ENCODE data around the gene USP21.

DNA sequence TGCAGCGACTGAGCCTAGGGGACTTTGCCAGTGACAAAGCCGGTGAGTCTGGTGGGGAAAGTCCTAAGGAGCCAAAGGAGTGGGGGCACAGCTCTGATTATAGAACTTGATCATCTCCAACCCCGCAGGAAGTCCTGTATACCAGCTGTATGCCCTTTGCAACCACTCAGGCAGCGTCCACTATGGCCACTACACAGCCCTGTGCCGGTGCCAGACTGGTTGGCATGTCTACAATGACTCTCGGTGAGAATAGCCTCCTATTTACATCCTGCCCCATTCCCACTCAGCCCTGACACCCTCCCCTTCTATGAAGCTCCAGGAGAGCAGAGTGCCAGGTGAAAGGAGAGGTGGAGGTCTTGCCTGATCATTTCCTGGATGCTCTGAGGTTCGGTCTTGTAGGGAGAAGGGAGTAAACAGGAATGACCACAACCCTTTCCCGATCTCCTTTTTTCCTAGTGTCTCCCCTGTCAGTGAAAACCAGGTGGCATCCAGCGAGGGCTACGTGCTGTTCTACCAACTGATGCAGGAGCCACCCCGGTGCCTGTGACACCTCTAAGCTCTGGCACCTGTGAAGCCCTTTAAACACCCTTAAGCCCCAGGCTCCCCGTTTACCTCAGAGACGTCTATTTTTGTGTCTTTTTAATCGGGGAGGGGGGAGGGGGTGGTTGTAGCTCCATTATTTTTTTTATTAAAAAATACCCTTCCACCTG is 5.8 kb downstream of the USP21 start:
- TF ChIP-seq EZH2 (IDR thresholded peaks at IDR 0.05; ENCODE audit: borderline replicate concordance, low read depth, low read length, severe bottlenecking) (no peak), CTCF (IDR thresholded peaks at IDR 0.05; ENCODE audit: borderline replicate concordance, extremely low read depth, low read length, poor library complexity, severe bottlenecking) (no peak)
